HUDEP-2 (cell line): ENCODE measurements around the gene BCAS1.

Source experiments
- DNase-seq, 76 experiments: peaks; one replicate each; lab custom pipeline; 2025; ENCODE audit not compliant: unreplicated experiment in 76 of 76; lab: John Stamatoyannopoulos, UW

BCAS1 gene

DNA sequence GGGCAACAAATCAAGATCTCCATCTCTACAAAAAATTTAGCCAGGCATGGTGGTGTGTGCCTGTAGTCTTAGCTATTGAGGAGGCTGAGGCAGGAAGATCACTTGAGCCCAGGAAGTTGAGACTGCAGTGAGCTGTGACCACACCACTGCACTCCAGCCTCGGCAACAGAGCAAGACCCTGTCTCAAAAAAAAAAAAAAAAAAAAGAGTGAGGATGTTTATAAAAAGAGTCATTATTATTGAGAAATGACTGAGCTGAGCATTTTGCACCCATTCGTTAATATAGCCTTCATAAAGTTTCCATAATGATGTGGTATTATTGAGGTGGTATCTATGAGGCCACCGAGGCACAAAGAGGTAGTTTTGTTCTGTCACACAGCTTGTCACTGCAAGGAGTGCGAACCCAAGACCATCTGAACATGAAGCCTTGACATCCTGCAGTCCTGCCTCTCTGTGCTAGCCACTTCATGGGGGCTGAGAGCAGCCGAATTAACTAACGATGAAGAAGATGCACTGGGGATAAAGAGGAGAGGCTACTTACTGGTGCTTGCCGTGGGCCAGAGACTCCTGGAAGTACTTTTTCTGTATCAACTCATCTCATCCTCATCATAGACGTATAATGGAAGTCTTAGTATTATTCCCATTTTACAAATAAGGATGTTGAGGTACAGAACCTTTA, 175.5 kb downstream of the BCAS1 start:
- no peak for DNase-seq
